NK-92 (cell line): Measurements from ENCODE around the gene SEMA4A.
"Not testable (repeated sequence)": the region's sequence is repeated elsewhere in the genome, so short reads cannot be mapped to it uniquely, and the experiment has no call there.

Experiments
- DNase-seq: peaks from one replicate; lab custom pipeline; 2025; ENCODE audit not compliant: unreplicated experiment; lab: John Stamatoyannopoulos, UW

SEMA4A gene

DNA sequence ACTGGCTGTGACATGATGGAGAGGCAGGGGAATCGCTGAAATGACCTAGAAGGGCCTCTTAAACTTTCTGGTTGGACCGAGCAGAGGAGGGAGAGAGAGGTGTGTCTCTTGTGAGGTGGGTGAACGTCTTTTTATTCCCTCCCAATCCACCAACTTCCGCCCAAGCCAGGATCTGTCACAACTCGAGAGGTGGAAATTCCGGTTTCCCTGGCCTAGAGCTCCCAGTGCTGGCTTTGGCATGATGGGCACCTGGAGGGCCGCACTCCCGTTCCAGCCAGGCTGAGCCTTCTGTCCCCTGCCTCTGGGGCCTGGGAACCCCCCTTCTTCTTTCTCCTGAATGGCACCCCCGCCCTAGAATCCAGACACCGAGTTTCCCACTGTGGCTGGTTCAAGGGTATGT is at the start of gene SEMA4A:
SEMA4A (plus strand) TSS at position 224 of the 400 bp plus-strand sequence. CDS start 994 bp downstream, outside the sequence.
- no peak for DNase-seq

DNA sequence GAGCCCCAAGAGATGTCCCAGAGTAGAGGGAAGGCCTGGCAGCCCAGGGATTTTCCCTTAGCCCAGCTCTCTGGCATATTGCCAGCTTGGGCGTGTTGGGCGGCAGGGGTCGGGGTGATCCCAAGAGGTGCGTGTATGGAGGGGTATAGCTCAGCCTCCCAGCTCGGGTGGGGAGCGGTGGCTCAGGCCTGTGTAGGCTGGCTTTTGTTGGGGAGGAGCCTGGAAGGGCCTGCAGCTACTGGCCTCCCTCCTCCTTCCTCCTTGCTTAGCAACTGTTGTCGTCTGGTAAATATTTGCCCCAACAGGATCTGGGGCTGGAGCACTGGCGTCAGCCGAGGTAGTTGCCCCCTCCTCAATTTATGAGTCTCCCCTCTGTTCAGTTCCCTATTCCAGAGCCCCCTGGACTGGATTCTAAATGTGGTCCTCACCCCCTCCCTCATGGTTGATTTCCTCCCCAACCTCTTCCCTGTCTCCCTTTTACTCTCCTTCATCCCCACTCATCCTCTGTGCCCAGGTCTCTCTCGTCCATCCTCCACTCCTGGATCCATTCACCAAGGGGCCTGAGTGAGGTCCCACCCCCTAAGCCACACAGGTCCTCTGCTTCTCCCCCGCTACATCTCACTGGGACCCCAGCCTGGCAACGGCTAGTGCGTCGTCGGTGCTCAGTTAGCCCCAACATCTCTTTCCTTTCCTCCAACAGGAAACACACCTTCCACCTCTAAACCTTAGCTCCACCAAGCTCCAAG is 49.1 kb upstream of the SEMA4A start:
- no peak for DNase-seq

- DNase-seq, result no peak
These were observed 48.2 kb upstream of the SEMA4A start for GRCh38 chr1:156104861-156105832.

- DNase-seq, result no peak
These were observed 46.5 kb upstream of the SEMA4A start for GRCh38 chr1:156106624-156107488.

- no peak for DNase-seq
These were observed 45.3 kb upstream of the SEMA4A start for GRCh38 chr1:156108057-156108456.

DNA sequence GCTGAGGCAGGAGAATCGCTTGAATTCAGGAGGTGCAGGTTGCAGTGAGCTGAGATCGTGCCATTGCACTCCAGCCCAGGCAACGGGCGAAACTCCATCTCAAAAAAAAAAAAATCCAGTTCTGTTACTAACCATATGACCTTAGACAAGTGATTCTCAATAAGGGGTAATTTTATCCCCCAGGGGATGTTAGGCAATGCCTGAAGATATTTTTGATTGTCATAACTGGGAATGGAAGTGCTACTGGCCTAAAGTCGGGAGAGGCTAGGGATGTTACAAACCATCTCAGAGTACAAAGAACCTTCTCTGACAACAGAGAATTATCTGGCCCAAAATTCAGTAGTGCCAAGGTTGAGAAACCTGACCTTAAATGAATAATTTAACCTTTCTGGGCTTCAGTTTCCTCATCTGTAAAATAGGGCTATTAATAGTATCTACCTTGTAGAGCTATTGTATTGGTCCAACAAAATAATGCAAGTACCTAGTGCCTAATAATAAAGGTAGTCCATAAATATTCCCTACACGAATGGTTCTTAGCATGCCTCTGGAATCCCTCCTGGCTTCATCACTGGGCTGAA is 44.6 kb upstream of the SEMA4A start:
- DNase-seq, result no peak

- DNase-seq, result no peak
These were observed 43.1 kb upstream of the SEMA4A start for GRCh38 chr1:156110252-156110651.

DNA sequence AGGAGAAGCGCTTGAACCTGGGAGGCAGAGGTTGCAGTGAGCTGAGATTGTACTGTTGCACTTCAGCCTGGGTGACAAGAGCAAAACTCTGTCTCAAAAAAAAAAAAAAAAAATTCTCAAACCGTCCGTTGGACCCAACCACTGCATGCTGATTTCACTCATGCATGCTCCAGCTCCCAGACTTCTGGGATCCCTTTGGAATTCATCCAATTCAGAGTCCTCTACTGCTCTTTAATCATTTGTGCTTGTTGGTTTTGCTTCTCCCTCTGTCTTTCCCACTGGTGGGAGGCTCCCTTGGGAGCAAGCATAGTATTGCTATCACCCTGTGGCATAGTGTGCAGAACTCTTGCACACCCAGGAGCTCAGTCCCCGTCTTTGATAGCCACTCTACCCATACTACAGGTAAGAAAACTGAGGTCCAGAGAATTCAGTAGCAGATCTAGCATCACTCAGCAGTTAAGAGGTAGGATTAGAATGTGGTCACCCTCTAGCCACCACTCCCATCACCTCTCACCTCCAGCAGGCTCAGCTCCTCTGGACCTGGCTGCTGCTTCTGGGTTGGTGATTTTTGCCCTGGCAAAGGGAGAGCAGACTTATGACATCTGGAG is 41.9 kb upstream of the SEMA4A start:
- no peak for DNase-seq

DNA sequence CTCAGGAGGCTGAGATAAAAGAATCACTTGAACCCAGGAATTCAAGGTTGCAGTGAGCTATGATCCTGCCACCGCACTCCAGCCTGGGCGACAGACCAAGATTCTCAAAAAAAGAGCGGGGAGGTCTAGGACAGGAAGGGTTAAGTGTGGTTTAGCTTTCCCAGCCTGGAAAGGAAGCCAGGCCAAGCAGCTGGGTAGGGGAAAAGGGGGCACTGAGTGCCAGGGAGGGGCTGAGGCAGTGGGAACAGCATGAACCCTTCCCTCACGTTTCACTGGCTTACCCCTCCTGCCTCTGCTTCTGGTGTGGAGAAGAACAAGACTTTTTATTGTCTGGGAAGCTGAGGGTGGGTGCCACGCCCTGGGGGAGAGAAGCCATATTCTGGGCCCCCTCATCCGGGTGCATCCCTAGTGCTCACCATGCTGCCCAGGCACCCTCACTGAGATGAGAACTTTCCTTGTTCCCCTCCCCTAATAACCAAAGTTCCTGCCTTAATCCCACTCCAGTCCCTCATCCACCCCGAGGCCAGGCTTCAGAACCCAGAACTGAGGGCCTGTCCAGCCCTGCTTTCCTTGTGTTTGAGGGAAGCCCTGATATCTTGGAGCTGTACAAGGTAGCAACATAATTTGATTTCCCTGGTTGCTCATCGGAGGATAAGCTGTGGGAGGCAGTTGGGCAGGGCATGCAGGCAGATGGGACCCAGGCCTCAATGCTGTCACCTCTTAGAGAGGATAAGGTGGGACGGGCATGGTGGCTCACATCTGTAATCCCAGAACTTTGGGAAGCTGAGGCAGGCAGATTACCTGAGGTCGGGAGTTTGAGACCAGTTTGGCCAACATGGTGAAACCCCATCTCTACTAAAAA is 40.9 kb upstream of the SEMA4A start:
- no peak for DNase-seq

- DNase-seq, result no peak
These were observed 40.0 kb upstream of the SEMA4A start for GRCh38 chr1:156113282-156113950.

DNA sequence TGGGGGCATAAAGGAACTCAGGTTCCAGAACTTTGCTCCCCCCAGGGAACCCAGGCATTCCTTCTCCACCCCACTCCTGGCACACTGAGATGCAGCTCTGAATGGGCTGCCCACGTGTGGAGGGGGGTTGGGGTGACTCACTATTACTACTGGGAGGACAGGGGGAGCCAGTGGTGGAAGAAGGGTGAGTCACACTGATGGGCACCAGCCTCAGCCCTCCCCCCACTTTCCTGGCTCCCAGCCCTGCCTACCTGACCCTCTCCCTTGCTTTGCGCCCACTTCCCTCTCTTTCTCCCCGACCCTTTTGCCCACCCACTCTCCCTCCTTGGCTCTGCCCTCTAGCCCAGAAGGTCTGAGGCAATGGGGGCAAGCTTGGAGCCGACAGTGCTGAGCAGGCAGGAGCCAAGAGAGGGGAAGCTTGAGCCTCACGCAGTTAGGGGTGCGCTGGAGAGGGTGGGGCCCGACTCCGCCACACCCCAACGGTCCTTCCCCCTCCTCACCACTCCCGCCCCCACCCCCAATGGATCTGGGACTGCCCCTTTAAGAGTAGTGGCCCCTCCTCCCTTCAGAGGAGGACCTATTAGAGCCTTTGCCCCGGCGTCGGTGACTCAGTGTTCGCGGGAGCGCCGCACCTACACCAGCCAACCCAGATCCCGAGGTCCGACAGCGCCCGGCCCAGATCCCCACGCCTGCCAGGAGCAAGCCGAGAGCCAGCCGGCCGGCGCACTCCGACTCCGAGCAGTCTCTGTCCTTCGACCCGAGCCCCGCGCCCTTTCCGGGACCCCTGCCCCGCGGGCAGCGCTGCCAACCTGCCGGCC is 39.1 kb upstream of the SEMA4A start, which contains the start of gene LMNA:
LMNA (plus strand) TSS at position 611 of the 818 bp plus-strand sequence. CDS start 208 bp downstream, outside the sequence.
- DNase-seq, result no peak

- DNase-seq, result no peak
These were observed 38.4 kb upstream of the SEMA4A start for GRCh38 chr1:156114919-156115513.

DNA sequence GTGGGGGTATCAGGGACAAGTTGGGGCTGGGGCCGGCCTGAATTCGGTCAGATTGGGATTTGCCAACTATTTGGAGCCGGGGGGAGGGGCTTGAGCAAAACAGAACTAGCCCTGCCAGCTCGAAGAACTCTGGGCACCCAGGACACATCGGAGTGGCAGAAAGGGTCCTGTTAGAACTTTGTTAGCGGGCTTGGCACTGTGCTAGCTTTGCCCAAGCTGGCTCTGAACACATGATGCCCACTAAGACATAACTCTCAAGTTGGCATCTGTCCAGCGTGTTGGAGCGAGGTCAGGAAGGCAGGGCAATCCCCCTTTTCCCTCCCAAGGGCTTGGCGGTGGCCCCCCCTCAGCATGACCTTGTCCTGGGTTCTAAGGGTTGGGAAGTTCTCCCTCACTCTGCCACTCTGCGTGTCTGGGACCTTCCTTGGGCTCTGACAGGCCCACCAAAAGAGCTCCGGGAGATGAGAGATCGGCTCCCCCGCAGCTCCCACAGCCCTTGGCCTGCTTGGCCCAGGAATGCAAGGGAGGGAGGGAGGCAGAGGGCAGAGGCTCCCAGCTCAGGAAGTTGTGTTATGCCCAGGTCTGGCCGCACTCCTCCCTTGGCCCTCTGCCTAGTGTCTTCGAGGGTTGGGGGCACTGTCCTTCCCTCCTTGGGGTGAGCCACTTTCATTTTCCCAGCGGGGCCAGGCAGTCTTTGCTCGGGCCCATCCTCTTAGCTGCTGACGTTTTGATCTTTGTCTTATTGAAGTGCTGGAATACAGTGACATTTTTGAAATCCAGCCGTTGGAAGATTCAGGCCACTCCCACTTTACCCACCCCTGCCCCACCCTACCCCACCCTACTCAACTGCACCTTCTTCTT is 37.6 kb upstream of the SEMA4A start:
- DNase-seq, result no peak

DNA sequence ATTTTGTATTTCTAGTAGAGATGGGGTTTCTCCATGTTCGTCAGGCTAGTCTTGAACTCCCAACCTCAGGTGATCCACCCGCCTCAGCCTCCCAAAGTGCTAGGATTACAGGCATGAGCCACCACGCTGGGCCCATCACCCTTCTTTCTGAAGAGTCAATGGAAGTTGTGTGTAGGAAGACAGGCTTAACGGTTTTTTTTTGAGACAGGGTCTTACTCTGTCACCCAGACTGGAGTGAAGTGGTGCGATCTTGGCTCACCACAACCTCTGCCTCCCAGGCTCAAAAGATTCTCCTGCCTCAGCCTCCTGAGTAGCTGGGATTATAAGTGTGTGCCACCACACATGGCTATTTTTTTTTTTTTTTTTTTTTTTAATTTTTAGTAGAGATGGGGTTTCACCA is 36.7 kb upstream of the SEMA4A start:
- not testable (repeated sequence) for DNase-seq

DNA sequence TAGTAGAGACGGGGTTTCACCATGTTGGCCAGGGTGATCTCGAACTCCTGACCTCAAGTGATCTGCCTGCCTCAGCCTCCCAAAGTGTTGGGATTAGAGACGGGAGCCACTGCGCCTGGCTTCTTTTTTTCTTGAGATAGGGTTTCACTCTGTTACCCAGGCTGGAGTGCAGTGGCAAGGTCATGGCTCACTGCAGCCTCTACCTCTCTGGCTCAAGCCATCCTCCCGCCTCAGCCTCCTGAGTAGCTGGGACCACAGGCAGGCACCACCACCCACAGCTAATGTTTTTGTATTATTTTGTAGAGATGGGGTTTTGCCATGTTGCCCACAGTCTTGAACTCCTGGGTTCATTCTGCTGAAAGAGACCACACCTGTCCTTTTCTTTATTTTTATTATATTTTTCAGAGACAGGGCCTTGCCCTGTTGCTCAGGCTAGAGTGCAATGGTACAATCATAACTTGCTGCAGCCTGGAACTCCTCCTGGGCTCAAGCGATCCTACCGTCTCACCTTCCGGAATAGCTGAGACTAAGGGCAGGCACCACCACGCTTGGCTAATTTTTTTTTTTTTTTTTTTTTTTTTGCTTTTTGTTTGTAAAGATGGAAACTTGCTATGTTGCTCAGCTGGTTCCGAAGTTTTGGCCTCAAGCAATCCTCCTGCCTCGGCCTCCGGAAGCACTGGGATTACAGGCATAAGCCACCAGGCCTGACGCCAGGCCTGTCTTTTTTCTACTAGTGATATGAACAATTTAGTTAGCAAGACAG is 35.8 kb upstream of the SEMA4A start:
- DNase-seq, result no peak
